ENCODE measurements around the gene PIK3AP1.

The PIK3AP1 gene

GRCh38 chr10:96642973-96643372 is 77.3 kb downstream of the PIK3AP1 start:
- DNase-seq (ENCODE audit: low spot score) = peak; percentile 59

DNA sequence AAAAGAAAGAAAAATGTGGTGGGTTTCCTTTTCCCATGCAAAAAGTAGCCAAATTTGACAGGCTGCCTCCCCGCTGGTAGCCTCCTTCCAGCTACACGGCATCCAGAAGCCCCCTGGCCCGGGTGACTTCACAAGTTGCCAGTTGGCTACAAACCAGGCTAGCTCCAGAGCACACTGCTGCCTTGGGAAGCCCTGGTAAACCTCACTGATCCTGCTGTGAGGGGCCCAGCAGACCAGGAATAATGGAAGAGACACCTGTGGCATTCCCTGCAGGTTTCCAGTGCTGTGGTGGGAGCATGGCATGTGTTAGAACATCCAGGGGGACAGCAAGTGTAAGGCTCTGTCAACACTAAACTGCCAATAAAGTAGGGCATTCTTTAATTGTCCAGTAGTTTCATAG is 77.8 kb downstream of the PIK3AP1 start:
- no peak for DNase-seq (ENCODE audit: low spot score)

DNA sequence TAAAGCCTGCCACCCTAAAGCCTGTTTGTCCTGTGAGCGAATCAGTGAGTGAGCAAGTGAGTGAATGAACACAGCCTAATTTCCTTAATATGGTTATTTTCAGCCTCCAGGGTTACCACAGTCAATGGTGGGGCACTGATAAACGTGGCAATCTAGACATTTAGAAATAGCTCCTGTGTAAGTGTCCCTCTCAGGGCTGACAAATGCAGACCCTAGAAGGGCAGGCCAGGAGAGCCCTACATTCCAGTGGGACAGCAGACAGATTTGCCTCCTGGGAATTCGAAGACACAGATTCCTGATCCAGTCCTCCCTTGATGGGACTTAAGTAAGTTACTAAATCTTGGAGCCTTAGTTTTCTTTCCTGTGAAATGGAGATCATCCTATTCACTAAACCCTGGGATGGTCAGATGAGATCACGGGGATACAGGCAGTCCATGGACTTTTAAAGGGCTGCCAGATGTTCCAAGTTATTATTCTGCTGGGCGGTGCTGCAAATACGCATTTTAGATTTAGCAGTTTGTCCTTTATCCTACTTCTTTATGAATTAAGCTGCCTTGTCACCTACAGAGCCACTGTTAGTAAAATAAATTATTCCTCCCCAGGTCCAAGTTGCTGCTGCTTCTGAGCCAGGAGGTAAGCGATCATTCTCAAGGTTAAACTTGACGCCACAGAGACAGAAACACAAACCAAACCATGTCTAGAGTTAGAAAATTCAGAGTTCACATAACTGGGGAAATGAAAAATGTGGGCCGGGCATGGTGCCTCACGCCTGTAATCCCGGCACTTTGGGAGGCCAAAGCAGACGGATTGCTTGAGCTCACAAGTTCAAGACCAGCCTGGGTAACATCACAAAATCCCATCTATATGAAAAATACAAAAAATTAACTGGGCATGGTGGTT is 78.7 kb downstream of the PIK3AP1 start:
- DNase-seq (ENCODE audit: low spot score) = no peak

DNA sequence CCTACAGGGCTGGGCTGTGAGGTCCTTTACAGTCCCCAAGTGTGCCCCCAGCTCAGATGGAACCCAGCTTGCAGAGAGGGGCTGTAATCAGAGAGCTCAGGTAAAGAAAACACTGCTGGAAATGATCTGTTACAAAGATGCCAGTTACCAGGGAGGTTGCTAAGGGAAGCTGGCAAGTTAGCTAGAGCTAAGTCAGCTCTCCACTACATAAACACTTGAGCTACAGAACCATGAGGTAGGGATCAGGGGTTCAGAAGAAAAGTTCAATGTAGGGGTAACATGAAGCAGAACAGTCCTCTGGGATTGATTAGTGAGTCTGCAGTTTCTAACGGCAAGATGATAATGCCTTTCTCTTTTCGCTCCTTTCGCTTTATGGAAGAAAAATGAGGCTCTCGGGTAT is 80.4 kb downstream of the PIK3AP1 start:
- DNase-seq (ENCODE audit: low spot score) = no peak

DNA sequence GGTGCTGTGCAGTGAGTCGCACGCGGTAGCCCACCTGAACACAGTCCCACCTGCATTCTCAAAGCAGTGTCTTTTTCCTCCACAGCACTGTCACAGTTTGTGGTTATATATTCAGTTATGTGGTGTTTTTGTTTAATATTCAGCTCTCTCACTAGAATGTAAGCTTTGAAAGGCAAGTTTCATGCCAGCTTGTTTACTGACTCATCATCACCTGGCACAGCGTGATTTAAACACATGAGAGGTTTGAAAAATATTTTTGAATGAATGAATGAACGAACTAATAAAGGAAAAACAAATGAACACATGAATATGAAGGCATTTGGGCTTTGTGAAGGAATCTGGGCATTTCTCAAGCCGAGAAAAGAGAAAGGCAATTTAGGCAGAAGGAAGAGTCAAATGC is 81.6 kb downstream of the PIK3AP1 start:
- DNase-seq (ENCODE audit: low spot score) = no peak

- no peak for DNase-seq (ENCODE audit: low spot score)
These were observed 82.2 kb downstream of the PIK3AP1 start for GRCh38 chr10:96638120-96638519.

DNA sequence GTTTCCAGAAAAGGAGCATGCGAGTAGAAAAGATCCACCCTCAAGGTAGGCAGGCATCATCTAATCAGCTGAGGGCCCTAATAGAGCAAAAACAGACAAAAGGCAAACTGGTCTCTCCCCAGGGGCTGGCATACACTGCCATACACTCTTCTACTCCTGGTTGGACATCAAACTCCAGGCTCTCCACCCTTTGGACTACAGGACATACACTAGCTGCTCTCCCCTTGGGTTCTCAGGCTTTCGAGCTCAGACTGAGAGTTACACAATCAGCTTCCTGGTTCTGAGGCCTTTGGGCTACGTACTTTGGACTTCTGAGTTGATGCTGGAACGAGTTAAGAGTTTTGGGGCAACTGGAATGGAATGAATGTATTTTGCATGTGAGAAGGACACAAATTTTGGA is 82.6 kb downstream of the PIK3AP1 start:
- DNase-seq (ENCODE audit: low spot score) = no peak

DNA sequence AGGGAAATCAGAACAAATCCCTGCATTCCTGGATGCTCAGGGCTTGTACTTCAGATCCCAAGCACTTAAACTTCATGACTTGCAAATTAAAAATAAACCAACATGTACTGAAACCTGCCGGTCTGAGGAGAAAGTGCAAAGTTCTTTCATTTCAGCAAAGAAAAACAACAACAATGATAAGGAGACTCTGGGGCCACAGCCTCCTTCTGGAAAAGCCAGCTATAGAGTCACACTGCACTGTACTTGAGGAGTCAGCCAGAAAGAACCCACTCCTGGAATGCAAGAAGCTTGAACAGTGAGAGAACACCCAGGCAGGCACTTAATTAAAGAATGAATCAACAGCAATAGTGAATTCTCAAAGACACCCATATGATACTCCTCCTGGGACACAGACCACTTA is 83.8 kb downstream of the PIK3AP1 start:
- DNase-seq (ENCODE audit: low spot score) = no peak

GRCh38 chr10:96632974-96633710 is 87.2 kb downstream of the PIK3AP1 start:
- DNase-seq (ENCODE audit: low spot score) = no peak

DNA sequence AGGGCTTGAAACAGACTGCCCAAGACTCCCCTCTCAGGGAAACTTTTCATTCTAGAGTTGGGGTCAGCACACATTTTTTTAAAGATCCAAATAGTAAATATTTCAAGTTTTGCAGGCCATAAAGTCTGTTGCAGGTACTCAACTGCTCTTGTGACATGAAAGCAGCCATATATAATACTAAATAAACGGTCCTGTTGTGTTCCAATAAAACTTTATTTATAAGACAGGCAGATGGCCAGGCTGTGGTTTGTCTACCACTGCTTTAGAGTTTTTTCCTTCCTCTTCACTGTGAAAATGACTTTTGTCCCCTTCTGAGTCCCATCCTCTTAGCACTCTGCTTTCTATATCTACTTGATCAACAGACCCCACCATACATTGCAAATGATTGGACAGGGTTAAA is 93.0 kb downstream of the PIK3AP1 start:
- no peak for DNase-seq (ENCODE audit: low spot score)

DNA sequence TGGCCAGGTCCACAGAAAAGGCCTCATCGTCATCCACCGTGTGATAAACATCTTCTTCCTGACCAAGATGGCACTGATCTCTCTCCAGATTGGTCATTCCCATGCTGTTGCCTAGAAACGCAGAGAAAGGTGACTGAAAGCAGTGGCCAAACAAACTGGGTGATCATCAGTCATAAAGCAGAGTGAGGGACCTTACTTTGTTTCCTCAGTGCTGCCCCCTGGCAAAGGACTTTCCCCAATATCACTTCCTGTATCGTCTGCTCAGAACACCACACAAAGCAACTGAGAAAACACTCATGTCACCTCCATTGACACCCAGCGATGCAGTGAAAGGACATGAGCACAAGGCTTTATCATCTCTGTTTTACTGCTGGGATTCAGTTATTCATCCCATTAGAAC is 93.5 kb downstream of the PIK3AP1 start:
- no peak for DNase-seq (ENCODE audit: low spot score)

DNA sequence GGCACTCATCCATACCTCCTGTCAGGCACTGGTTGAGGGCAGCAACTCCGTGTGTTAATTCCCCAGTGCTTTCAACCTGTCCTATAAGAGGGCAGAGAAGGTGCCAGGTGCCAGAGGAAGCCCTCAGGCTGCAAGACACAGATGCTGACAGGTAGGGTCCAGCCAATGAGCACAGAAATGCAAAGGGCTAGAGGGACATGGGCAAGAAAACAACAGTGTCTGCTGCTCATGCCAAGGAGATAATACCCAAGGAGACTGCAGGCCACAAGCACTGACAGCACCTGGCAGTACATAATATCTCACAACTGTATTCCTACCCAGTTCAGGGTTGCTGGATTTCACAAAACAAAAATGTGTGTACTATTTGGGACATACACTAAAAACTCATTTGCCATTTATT is 95.1 kb downstream of the PIK3AP1 start:
- no peak for DNase-seq (ENCODE audit: low spot score)

- DNase-seq (ENCODE audit: low spot score) = no peak
These were observed 98.1 kb downstream of the PIK3AP1 start for GRCh38 chr10:96622013-96622787.

DNA sequence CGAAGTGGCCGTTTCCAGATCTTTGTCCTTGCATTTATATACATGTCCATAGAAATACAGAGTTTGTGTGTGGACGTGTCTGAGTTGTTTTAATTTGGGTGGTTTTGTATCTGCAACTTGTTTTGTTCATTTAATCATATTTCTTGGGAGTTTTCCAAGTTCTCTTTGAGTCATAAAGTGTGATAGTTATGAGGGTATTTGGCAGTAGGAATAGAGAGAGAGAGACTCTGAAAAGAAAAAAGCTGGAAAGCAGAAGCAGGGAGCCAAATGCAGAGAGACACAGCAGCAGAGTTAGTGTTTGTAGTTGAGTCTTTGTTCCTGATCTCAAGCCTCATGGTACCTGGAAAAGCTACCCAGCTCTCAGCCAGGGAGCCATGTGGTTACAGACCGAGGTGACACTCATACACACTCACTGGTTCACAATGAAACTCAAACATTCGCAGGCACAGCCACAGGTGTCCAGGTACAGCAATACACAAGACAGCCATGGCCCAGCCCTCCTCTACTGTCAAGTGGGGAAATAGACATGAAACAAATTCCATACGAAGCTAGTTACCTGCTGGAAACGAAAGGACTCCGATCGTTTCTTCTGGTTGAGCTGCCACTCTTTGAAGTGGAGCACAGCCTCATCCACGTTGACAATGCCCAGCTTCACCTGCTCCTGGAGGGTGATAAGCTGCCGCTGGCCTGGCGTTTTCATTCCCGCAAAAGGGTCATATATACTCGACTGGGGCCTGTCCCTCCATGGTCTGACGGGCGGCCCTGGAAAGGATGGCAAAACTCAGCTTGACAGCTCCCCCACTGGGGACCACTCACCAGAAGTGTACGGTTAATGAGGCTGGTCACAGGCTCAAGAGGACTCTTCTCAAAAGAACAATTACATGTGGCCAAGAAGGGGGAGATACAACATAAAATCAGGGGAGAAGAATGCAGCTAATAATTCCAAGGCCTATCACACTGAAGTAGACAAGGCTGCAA is 100.2 kb downstream of the PIK3AP1 start:
- no peak for DNase-seq (ENCODE audit: low spot score)

- no peak for DNase-seq (ENCODE audit: low spot score)
These were observed 101.2 kb downstream of the PIK3AP1 start for GRCh38 chr10:96619120-96619519.

GRCh38 chr10:96618653-96619052 is 101.7 kb downstream of the PIK3AP1 start:
- no peak for DNase-seq (ENCODE audit: low spot score)

GRCh38 chr10:96616961-96617360 is 103.4 kb downstream of the PIK3AP1 start:
- DNase-seq (ENCODE audit: low spot score) = no peak

DNA sequence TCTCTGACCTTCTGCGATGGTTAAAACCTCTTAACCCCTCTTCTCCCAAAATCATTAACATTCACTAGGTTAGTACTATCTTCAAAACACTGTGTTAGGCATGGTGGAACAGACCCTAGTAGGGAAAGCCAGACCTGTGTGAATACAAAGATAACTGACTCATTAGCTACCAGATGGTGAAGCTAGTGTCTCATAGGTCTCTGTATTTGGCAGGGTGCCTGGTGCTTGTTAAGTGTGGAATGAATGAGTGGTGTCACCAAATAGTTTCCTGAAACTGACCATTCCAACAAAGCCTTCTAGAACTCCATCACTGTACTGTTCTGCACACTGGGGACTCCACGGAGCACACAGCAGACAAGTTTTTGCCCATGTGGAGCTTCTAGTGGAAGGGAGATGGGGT is 105.8 kb downstream of the PIK3AP1 start:
- DNase-seq (ENCODE audit: low spot score) = no peak

DNA sequence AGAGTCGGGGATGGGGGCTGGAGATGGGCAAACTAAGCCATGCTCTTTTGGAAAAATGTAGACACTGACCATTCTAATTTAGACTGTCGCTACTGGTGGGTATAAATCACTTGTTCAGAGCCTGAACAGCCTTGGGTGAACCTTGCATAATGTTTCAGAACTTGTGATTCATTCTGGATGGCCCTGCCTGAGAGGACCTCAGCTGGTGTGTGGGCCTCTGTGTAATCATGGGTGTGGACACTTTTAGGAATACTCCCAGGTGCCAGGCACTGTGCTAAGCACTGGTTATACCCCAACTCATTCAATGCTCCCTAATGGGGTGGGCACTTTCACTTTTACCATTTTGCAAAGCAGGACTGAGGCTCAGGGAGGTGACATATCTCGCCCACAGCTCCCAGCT is 106.7 kb downstream of the PIK3AP1 start:
- no peak for DNase-seq (ENCODE audit: low spot score)

DNA sequence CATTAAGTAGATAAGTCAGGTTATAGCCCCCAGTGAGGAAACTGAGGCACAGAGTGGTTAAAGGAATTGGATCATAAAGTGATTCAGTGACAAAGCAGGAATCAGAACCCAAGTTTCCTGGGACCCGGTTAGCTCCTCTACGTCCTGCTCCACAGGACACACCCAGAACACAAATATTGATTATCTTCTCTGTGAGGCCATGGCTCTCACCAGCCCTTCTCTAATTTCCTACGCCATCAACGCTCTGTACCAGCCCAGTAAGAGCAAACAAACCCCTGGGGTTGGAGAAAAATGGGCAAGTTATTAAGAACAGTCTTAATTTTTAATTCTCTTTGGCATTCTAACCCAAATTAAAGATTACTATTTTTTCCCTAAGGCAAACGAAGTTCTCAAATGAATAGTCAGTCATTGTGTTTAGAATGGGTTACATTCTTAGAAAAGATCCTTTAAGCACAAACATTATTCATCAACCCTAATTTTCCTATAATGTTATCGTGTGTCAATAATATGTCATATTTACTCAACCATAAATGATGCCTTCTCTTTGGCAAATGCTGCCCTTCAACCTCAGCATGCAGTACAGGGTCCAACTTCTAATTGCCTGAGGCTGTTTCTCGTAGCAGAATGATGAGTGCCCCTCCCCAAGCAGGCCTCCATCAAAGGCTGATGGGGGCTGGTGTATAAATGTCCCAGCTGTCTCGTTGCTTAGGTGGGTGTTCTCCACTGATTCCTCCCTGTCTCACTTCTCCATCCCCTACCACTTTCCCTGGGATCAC is 108.1 kb downstream of the PIK3AP1 start:
- DNase-seq (ENCODE audit: low spot score) = no peak

DNA sequence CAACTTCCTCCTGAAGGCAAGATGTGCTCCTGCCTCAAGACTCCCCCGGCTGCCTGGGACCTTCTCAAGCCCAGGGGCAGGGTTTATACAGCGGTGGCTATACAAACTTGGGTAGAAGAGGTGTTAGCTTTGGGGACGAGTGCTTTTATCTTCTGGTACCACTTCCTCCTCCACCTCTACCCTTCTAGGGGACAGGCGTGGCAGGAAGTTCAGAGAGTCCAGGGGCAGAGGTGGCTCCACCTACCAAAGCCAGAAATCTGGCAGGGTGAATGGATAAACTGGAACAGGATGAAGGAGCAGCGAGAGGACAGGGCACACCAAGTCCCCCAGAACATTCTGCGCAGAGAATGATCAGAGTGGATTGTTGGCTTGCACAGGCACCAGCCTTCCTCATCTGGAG is 109.5 kb downstream of the PIK3AP1 start:
- no peak for DNase-seq (ENCODE audit: low spot score)
